AML-193 (cell line): ENCODE measurements around the gene SMURF1.

Experiments
- DNase-seq, 2 experiments: peaks; one replicate each; lab custom pipeline; 2025; lab: John Stamatoyannopoulos, UW

Gene SMURF1

DNA sequence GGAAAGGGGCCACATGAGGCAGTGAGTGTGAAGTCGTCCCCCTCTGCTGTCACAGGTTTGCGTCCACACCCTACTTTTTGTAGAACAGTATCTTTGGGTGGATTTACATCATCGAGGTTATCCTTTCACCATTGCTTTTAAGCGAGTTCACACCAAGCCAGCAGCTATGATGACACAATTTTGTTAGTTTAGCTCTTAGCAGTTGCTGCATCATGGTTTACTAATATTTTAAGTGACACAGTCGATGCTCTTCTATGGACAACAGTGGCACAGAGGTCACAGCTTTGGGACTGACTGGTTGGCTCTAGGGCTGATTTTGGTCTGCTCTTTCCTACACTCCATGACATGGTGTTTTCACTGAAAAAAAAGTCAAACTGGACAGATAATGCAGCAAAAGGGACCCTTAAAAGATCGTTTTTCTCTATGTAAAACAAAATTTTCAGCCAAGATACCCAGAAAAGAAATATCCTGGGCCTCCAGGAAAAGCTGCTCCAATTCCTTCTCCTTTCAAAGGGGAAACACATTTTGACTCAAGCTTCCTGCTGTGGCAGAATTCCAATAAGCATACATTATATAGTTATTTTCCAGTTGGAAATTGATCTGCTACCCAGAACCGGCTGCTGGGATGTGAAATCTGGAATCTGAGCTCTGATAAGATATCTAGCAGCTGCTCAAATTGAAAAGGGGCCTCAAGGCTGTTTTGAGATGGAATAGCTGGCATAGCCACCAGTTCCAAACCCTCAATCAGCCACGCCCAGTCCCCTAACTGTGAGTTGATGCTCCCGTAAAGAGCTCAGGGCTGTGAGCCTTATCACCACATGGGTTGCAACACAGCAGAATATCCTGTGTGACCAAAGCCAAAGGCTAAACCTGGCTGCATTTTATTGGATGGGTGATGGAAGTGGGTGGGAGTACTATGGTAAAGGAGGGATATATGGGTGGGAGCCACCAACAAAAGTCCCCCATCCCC lies 114.2 kb downstream of the SMURF1 start:
- no peak for DNase-seq

DNA sequence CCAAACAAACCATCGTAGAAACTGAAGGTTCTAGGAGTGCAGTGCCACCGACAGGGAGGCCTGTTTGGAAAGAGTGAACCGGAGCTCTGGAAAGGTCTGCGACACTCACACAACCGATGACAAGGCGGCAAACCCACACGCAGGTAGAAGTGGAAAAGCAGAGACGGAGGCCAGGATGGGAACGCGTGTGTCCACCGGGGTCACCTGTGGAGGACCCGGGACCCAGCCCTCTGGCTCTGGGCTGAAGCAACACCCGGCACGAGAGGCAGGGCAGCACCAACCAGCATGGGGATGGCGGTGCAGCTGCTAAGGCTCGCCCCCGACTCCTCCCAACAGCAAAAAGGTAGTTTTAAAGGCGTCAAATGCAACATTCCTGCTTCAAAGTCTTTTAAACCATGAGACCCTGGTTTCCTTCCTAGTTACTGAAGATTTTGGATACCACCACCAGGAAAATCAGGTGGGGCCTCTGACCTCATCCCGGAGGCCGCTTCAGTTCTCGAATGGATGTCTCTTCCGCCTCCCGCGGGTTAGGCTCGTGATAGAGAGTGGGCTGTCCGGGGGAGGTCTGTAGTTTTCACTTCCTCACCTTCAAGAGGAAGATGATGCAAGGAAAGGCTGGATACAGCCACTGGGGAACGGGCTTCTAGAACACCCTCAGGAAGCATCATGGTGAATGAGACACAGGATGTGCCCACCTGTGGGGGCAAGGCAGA lies 115.5 kb downstream of the SMURF1 start:
- DNase-seq, result no peak

DNA sequence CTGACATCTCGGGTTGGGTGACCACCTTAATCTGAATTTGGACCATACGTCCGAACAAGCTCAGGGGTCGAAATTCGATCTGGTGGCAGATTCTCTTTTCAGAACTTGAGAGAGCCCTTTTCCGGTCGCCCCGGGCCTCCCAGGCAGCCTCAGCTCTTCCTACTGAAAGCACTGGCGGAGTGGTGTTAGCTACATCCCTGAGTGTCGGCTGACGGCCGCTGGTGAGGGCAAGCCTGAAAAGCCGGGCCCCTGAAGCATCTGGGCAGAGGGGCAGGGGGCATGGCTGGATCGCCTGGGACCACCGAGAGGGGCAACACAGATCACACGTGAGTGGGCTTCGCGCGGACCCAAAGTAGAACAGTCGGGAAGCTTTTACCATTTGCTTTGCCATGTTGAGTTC lies 116.1 kb downstream of the SMURF1 start:
- no peak for DNase-seq

DNA sequence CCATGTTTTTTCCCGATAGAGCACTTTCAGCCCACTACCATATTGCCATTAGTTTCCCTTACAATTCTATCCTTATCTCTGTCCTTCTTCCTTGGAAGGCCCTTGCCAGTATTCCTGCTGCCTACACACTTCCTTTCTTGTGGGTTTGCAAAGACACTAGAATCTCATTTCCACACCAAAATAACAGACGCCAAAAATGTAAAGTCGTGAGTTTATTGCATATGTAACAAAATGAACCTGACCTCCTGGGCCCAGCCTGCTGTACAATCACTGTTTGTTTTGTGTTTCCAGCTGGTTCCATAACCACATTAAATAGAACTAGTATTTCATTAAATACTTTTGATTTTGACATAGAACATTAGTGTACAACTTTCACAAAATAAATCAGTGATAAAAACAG lies 116.7 kb downstream of the SMURF1 start:
- DNase-seq, result no peak

- no peak for DNase-seq
These were observed 119.8 kb downstream of the SMURF1 start for GRCh38 chr7:99024066-99024465.

DNA sequence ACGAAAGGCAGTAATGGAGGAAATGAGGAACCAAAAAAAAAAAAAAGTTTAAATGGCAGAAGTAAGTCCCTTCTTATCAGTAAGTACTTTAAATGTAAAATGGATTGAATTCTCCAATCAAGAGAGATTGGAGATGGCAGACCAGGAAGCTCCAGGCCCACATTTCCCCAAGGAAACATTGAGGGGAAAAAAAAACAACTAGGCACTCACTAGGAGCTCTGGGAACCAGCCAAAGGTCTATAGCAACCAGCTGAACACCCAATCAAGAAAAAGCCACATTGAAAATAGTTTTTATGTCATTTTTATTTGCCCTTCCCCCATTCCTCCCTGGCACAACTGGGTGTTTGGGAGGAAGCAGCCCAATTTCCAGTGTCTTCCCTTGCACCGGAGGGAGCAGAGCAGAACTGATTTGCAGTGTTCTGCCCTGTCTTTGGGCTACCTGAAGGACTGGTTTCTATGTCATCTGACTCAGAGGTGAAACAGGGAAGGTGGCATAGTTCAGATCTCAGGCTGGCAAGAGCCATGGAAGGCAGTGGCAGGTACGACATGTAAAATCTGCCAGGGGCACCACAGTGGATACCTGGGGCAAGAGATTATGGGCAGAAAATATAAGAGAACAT lies 121.9 kb downstream of the SMURF1 start:
- no peak for DNase-seq

GRCh38 chr7:99020413-99020715 lies 123.5 kb downstream of the SMURF1 start:
- DNase-seq, result no peak

DNA sequence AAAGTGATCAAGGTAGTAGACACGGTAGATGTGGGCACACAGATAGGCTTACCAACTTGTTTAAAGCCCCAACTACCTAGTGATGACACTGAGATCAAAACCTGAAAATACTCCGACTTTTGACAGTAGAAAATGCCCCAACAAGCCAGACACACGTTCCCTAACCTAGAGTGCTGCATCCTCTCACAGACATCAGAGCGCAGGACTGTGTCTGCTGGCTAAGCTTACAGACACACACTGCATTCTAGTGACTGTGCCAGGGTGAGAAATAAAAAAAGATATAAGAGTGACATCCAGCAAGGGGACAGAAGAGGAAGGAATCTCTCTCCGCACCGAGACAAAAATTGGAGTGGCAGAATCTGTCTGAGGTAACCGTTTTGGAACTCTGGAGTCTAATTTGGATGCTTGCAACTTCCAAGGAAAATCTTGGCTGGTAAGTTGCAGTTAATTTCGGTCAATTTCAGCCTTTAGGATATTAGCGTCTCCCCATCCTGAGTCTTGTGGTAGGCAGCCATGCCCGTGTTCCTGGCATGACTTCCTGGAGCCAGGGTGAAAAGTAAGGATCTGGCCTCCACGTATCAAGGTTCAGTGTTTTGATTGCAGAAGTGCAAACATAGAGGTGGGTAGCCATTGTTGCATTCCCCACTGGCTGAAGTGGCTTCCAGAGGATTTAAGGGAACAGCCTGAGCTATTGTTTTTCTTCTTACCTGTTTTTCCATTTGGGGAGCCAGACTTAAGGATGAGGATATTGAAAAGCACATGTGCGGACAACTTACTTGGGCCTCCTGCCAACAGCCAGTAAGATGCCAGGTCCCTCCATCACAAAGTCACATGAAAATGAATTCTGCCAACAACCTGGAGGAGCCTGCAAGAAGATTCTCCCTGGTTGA lies 124.1 kb downstream of the SMURF1 start:
- DNase-seq, result no peak

DNA sequence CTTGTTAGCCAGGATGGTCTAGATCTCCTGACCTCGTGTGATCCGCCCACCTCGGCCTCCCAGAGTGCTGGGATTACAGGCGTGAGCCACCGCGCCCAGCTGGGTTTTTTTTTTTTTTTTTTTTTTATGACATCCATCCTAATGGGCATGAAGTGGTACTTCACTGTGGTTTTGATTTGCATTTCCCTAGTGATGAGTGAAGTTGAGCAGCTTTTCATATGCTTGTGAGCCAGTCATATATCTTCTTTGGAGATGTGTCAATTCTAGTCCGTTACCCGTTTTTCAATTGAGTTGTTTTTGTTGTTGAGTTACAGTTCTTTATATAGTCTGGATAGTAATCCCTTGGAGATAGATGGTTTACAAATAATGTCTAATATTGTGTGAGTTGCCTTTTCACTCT lies 127.7 kb downstream of the SMURF1 start:
- no peak for DNase-seq

DNA sequence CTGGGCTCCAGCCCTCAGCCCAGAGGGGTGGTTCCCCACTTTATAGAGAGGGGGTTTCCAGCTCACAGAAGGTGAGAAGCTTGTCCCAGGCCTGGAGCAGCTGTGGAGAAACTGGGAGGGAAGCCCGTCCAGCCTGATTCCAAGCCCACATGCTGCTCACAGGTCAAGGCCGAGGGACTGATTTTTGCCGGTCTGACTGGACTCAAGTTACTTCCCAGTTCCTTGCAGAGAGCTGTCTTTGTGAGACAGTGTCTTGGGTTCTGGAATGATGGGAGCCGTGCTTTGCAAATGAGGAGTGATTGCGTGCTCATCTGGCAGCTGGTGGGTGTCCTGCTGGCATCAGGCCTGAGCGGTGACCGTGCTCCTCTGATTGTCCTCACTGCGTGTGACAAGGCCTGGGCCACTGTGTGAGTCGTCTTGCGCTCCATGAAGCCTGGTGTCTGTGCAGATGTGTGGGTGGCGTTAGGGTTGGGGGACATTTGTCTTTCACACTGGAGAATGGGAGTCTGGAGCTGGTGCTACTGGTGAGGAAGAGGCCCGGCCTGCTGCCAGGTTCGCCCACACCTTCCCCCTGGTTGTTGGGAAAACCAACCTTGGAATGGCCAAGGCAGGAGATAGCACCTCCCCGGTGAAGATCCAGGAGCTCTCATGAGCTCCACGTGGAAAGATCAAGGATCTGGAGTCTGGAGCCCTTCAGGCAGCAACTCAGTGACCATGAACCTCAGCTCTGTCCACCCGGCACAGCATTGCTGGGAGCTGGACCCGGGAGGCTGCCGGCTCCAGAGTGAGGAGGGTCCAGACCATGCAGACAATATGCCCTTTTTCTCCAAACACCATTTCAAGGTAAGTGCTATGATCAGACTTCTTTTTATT lies 129.6 kb downstream of the SMURF1 start:
- DNase-seq, result no peak

DNA sequence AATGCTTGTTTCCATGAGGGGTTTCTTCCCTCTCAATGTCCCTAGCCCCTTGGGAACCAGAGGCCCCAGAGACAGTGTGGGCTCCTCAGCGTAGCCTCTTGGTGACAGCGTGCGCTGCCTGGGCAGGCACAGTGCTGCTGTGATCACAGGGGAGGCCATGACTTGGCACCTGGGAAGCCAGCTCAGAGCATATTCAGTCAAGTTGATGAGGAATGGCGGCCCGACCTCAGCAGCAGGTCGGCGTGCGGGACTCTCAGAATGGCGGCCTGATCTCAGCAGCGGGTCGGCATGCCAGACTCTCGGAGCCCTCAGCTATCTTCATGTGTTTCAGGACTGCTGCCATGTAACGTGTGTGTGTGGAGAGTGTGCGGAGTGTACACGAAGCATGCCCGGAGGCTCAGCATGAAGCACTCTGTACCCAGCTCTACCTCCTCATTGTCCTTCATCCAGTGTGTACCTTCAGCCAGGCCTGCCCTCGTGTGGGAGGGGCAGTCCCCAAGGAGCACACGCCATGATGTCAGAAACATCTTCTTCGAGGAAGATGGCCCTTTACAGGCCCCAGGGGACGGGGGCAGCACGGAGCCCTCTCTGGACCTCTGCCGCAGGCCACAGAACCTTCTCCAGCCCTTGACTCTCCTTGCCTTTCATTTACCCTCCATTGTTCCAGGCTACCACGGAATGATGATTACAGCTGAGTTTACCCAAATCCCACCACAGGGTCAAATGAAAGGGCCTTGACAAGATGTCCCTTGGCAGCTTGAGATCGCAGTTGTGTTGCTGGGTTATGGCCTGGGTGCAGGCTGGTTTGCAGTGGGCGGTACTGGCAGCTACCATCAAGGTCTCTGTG lies 130.4 kb downstream of the SMURF1 start:
- no peak for DNase-seq

DNA sequence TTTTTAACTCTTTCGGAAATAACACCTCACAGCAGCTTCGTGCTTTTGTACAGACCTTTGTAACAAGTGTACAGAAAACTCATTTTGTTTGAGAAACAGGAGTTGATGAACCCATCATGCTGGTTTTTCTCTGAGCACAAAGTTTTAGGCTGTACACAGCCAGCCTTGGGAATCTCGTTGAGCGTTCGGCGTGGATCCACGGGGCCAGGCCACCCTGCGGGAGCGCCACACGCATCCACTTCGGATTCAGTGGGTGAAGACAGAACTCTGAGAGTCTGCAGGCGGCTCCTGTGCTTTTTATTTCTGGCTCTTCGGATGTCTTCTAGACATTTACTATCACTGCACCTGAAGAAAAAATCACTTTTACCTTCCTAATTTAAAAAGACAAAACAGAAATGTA lies 131.2 kb downstream of the SMURF1 start:
- DNase-seq, result no peak

- no peak for DNase-seq
These were observed 132.1 kb downstream of the SMURF1 start for GRCh38 chr7:99011706-99012404.

DNA sequence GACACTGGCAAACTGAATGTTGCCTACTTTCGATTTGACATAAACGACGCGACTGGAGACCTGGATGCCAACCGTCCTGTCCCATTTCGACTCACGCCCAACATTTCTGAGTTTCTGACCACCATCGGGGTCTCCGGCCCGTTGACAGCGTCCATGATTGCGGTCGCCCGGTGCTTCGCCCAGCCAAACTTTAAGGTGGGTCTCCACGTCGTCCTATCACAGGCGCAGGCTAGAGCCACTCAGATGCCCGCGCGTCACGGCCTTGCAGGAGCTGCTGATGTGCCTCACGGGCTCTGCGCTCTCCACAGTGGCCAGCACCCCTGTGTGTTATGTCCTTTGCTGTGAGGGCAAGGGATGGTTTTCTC lies 132.6 kb downstream of the SMURF1 start:
- no peak for DNase-seq

DNA sequence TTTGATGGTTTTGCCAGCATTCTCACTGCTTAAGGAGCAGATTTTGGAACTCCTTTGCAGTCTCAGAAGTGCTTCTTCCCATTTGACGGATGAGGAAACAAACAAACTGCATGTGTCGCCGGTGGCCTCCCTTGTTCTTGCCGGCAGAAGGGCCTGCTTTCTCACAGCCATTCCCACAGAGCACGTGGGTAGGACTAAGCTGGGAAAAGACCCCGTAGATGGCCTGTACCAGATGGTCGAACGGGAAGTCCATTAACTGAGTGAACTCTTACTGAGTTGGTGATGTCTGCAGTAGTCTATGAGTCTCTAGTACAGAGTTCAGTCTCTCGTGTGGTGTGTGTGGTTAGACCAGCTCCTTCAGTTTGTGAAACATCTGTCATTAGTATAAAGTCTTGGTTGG lies 133.6 kb downstream of the SMURF1 start:
- no peak for DNase-seq

GRCh38 chr7:99008921-99009530 lies 134.9 kb downstream of the SMURF1 start:
- DNase-seq, result no peak

GRCh38 chr7:99008181-99008631 lies 135.7 kb downstream of the SMURF1 start:
- DNase-seq, result no peak

DNA sequence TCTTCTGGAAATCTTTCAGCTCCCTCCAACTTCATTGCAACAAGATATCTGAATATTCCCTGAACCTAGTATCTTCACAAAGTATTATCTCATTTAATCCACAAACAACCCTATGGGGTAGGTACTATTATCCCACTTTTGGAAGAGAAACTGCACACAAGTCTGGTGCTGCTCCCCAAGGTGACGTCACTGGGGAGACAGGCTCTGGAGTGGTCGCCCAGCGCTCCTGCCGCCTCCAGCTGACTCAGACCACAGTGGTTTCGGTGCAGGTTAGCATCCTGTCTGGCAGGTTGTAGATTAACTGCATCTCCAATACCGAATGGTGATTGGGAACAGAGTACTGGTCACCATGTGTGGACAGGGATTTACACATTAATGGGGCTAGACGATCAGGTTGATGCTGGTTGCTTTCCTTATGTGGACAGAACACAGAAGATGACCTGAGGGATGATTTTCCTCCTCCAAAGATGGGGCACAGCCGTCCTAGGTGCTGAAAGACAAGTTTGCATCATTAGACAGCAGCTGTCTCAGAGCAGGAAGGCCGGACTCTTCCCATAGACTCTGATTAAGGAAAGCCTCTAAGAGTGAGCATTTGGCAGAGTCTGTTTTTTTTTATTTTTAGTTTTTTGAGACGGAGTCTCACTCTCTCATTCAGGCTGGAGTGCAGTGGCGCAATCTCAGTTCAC lies 137.0 kb downstream of the SMURF1 start:
- DNase-seq, result no peak
